OCI-LY7 (cell line): ENCODE measurements around the gene MCM9. TPM values are rescaled to one million over a fixed set of nuclear protein-coding genes. Genes with fewer than 3 reads are reported as not detected.

Source experiments
- BruUV-seq: library from RNA; stranded (reverse); fragments of 400-500 nt; replicated peaks from 2 replicates; lab custom pipeline; 2021; lab: Mats Ljungman, UMichigan
- CTCF ChIA-PET: fragments of 300-600 bp; sonication (Branson Sonifier 250); formaldehyde crosslinking; loops from one replicate; lab custom pipeline; 2022; ENCODE audit warnings: antibody characterized with exemption; ENCODE audit not compliant: unreplicated experiment; lab: Charles Lee
- POLR2A ChIA-PET: fragments of 300-600 bp; sonication (Branson Sonifier 250); formaldehyde crosslinking; loops from one replicate; lab custom pipeline; 2022; ENCODE audit warnings: antibody characterized with exemption; lab: Charles Lee
- DNase-seq: peaks from one replicate; pipeline ENCODE4 v3.0.0-alpha.2; 2015; ENCODE audit warnings: low spot score
- H2AFZ ChIP-seq: fragments of 200-600 bp; sonication (generic), shearing (Covaris generic); 2 replicates; pipeline ENCODE4 v1.6.1; 2014; ENCODE audit warnings: mild to moderate bottlenecking, antibody characterized with exemption, low read length, moderate library complexity
- H3K27ac ChIP-seq: fragments of 200-600 bp; sonication (generic); 2 replicates; pipeline ENCODE4 v1.5.1; 2014; ENCODE audit warnings: mixed run types, low read depth, mild to moderate bottlenecking, moderate library complexity, low read length, inconsistent platforms; ENCODE audit not compliant: poor library complexity, severe bottlenecking
- H3K36me3 ChIP-seq: fragments of 200-600 bp; sonication (generic); 2 replicates; pipeline ENCODE4 v1.6.1; 2014; ENCODE audit warnings: mild to moderate bottlenecking, antibody characterized with exemption, low read length, moderate library complexity, mixed read lengths; ENCODE audit not compliant: insufficient read depth
- H3K4me1 ChIP-seq: fragments of 200-600 bp; sonication (generic); 2 replicates; pipeline ENCODE4 v1.5.1; 2014; ENCODE audit warnings: mild to moderate bottlenecking, low read length; ENCODE audit not compliant: insufficient read depth, poor library complexity, severe bottlenecking
- H3K4me2 ChIP-seq: fragments of 200-600 bp; sonication (generic); 2 replicates; pipeline ENCODE4 v1.6.1; 2014; ENCODE audit warnings: mild to moderate bottlenecking, low read length
- H3K4me3 ChIP-seq: fragments of 200-600 bp; sonication (generic); 2 replicates; pipeline ENCODE4 v1.5.1; 2014; ENCODE audit warnings: mild to moderate bottlenecking, low read depth, low read length; ENCODE audit not compliant: poor library complexity, severe bottlenecking
- H3K79me2 ChIP-seq: fragments of 200-600 bp; sonication (generic); 2 replicates; pipeline ENCODE4 v1.6.1; 2016; ENCODE audit warnings: low read depth, mild to moderate bottlenecking, low read length, moderate library complexity, mixed read lengths; ENCODE audit not compliant: insufficient read depth
- H3K9me2 ChIP-seq: fragments of 200-600 bp; sonication (generic); 2 replicates; pipeline ENCODE4 v1.6.1; 2016; ENCODE audit warnings: mild to moderate bottlenecking, low read length, mixed read lengths; ENCODE audit not compliant: insufficient read depth
- H3K9me3 ChIP-seq: fragments of 200-600 bp; sonication (generic); 2 replicates; pipeline ENCODE4 v1.6.1; 2014; ENCODE audit warnings: mild to moderate bottlenecking, mixed run types, low read length, mixed read lengths
- H4K20me1 ChIP-seq: fragments of 200-600 bp; sonication (generic); 2 replicates; pipeline ENCODE4 v1.6.1; 2014; ENCODE audit warnings: mild to moderate bottlenecking, antibody characterized with exemption, low read length, moderate library complexity, mixed read lengths; ENCODE audit not compliant: insufficient read depth
- CTCF ChIP-seq: fragments of 200-600 bp; sonication (generic); conservative IDR thresholded peaks from 2 replicates; pipeline ENCODE4 v1.5.1; 2014; ENCODE audit warnings: mild to moderate bottlenecking, antibody characterized with exemption, low read length, moderate library complexity, mixed read lengths
- EZH2phosphoT487 ChIP-seq: fragments of 200-600 bp; sonication (generic); IDR thresholded peaks from 2 replicates; pipeline ENCODE4 v1.6.1; 2018; ENCODE audit warnings: low read depth, borderline replicate concordance, mild to moderate bottlenecking, mixed run types, antibody characterized with exemption, low read length, moderate library complexity, mixed read lengths
- intact Hi-C: fragments of 100-400 bp; cut with micrococcal nuclease; formaldehyde crosslinking; loops from one replicate; pipeline ENCODE4 v1.10.0; 2022; ENCODE audit not compliant: unreplicated experiment
- total RNA-seq, 2 experiments: library from RNA; depleted of rRNA in 1 of 2; stranded (reverse); fragments of >200 nt in 1 of 2; shearing (Covaris generic) in 1 of 2; gene quantifications; 2 replicates each; pipeline ENCODE4 v1.2.3, GENCODE V29; 2014 to 2022

The MCM9 gene
- total RNA-seq, 2 experiments from 2014 or later: 17.4 to 18.8 TPM

GRCh38 chr6:118982575-118982911, 47.6 kb upstream of the MCM9 start:
- no peak for TF ChIP-seq EZH2phosphoT487
- TF ChIP-seq CTCF: no peak
- no peaks in the 10 kb centered on the region for H3K36me3 ChIP-seq
- DNase-seq: no peak
- H3K9me2 ChIP-seq: no peaks in the 10 kb centered on the region
- no peaks in the 10 kb centered on the region; the same call in 1 of the 2 replicates for H4K20me1 ChIP-seq
- H3K27ac ChIP-seq: no peak overlapping the region
- POLR2A ChIA-PET: no interaction called here
- no peak overlapping the region for H2AFZ ChIP-seq
- H3K9me3 ChIP-seq: no peaks in the 10 kb centered on the region
- intact Hi-C loops: no loop called here
- H3K4me3 ChIP-seq: no peak overlapping the region
- H3K4me1 ChIP-seq: no peaks in the 10 kb centered on the region
- H3K4me2 ChIP-seq: no peak overlapping the region
- CTCF ChIA-PET: no interaction called here
- H3K79me2 ChIP-seq: no peaks in the 10 kb centered on the region
- BruUV-seq: no TSS peak

GRCh38 chr6:118981884-118982574, 47.1 kb upstream of the MCM9 start:
- H3K9me3 ChIP-seq: no peaks in the 10 kb centered on the region
- no TSS peak for BruUV-seq
- H3K36me3 ChIP-seq: no peaks in the 10 kb centered on the region
- TF ChIP-seq CTCF: no peak
- no peak for TF ChIP-seq EZH2phosphoT487
- no peak for DNase-seq
- no peaks in the 10 kb centered on the region for H3K4me1 ChIP-seq
- H3K4me3 ChIP-seq: no peak overlapping the region
- no peak overlapping the region for H2AFZ ChIP-seq
- no peaks in the 10 kb centered on the region for H3K79me2 ChIP-seq
- no peaks in the 10 kb centered on the region; the same call in 1 of the 2 replicates for H4K20me1 ChIP-seq
- ChIA-PET POLR2A (no interaction called here), CTCF (no interaction called here)
- H3K4me2 ChIP-seq: no peak overlapping the region
- intact Hi-C loops: no loop called here
- no peak overlapping the region for H3K27ac ChIP-seq
- no peaks in the 10 kb centered on the region for H3K9me2 ChIP-seq

GRCh38 chr6:118980063-118980462, 45.1 kb upstream of the MCM9 start:
- intact Hi-C loops: no loop called here
- Histone ChIP-seq H2AFZ (no peak overlapping the region), H3K79me2 (no peaks in the 10 kb centered on the region), H3K9me2 (no peaks in the 10 kb centered on the region), H3K4me1 (no peaks in the 10 kb centered on the region), H3K4me2 (no peak overlapping the region), H3K27ac (no peak overlapping the region), H3K9me3 (no peaks in the 10 kb centered on the region), H3K4me3 (no peak overlapping the region), H4K20me1 (no peaks in the 10 kb centered on the region; the same call in 1 of the 2 replicates), H3K36me3 (no peaks in the 10 kb centered on the region)
- ChIA-PET POLR2A (interaction anchor here (0.5 to 0.8 kb wide), 2 partner anchors 31 to 499 kb away, joined by 3 to 4 read pairs; no protein-coding TSS in a partner anchor), CTCF (interaction anchor here (0.6 kb wide), 1 partner anchor 38 kb away, joined by 3 read pairs; no protein-coding TSS in a partner anchor)
- DNase-seq: no peak
- BruUV-seq: no TSS peak
- TF ChIP-seq CTCF (no peak), EZH2phosphoT487 (no peak)
